ENCODE data around the gene EXOSC2.

EXOSC2 gene

GRCh38 chr9:130669965-130670364 lies 23.6 kb upstream of the EXOSC2 start:
- H3K79me1 ChIP-seq (replicated peaks; ENCODE audit: low read length, poor library complexity, severe bottlenecking), result no peaks in the 10 kb centered on the region
- H3K4ac ChIP-seq (ENCODE audit: low read depth in 1 of 2, low read length in 2 of 2), result no peak overlapping the region
- H3K14ac ChIP-seq (ENCODE audit: low read length in 2 of 2), result no peak overlapping the region
- no peak overlapping the region for H4K91ac ChIP-seq (ENCODE audit: low read length)
- no peak overlapping the region for H3K18ac ChIP-seq (ENCODE audit: low read depth in 1 of 2, low read length in 2 of 2)
- no peak overlapping the region for H4K8ac ChIP-seq (ENCODE audit: low read length)
- peaks cover 37 to 44% of the 10 kb centered on the region in 2 experiments for H3K27me3 ChIP-seq (ENCODE audit: control insufficient read depth in 1 of 2, insufficient read depth in 1 of 2, low read length in 2 of 2)
- no peak overlapping the region for H3K4me3 ChIP-seq (ENCODE audit: insufficient read depth in 1 of 2, low read depth in 1 of 2, low read length in 2 of 2)
- H2BK5ac ChIP-seq (ENCODE audit: low read depth, low read length, poor library complexity, severe bottlenecking), result no peak overlapping the region
- H3K9me3 ChIP-seq (ENCODE audit: control insufficient read depth, low read length), result no peaks in the 10 kb centered on the region
- no peaks in the 10 kb centered on the region for H3K36me3 ChIP-seq (ENCODE audit: control insufficient read depth in 1 of 2, insufficient read depth in 2 of 2, low read depth in 1 of 2, low read length in 2 of 2)
- H2BK15ac ChIP-seq (ENCODE audit: low read depth, poor library complexity, severe bottlenecking), result no peak overlapping the region
- H3K4me2 ChIP-seq (ENCODE audit: low read length, poor library complexity, severe bottlenecking), result no peak overlapping the region
- no peak overlapping the region for H3K27ac ChIP-seq (ENCODE audit: low read length, poor library complexity, severe bottlenecking)
- H2AFZ ChIP-seq (ENCODE audit: low read depth, low read length), result no peak overlapping the region
- H2AK5ac ChIP-seq (ENCODE audit: low read length, severe bottlenecking), result no peak overlapping the region
- H2BK120ac ChIP-seq (ENCODE audit: low read depth, low read length), result no peak overlapping the region
- no peak overlapping the region for H3K23ac ChIP-seq (ENCODE audit: low read length in 2 of 2)
- H3K4me1 ChIP-seq (ENCODE audit: control insufficient read depth, insufficient read depth, low read depth, low read length), result peaks cover 12% of the 10 kb centered on the region
- no peak overlapping the region for H3K9ac ChIP-seq (ENCODE audit: low read length)
- no peak for DNase-seq
- WGBS, result 83% methylated on average over 3 of the region's 4 CpGs
- no peak overlapping the region for H2BK12ac ChIP-seq (ENCODE audit: low read length in 2 of 2)

- H2BK120ac ChIP-seq (ENCODE audit: low read depth, low read length), result no peak overlapping the region
- no peak overlapping the region for H2BK5ac ChIP-seq (ENCODE audit: low read depth, low read length, poor library complexity, severe bottlenecking)
- H3K14ac ChIP-seq (ENCODE audit: low read length in 2 of 2), result no peak overlapping the region
- H2BK15ac ChIP-seq (ENCODE audit: low read depth, poor library complexity, severe bottlenecking), result no peak overlapping the region
- no peak overlapping the region for H2AK5ac ChIP-seq (ENCODE audit: low read length, severe bottlenecking)
- H2BK12ac ChIP-seq (ENCODE audit: low read length in 2 of 2), result no peak overlapping the region
- no peak overlapping the region for H2AFZ ChIP-seq (ENCODE audit: low read depth, low read length)
- H3K4me3 ChIP-seq (ENCODE audit: insufficient read depth in 1 of 2, low read depth in 1 of 2, low read length in 2 of 2), result no peak overlapping the region
- H4K8ac ChIP-seq (ENCODE audit: low read length), result no peak overlapping the region
- WGBS, result 93% methylated on average over 6 of the region's 6 CpGs
- no peaks in the 10 kb centered on the region for H3K36me3 ChIP-seq (ENCODE audit: control insufficient read depth in 1 of 2, insufficient read depth in 2 of 2, low read depth in 1 of 2, low read length in 2 of 2)
- H3K4ac ChIP-seq (ENCODE audit: low read depth in 1 of 2, low read length in 2 of 2), result no peak overlapping the region
- H3K9me3 ChIP-seq (ENCODE audit: control insufficient read depth, low read length), result no peaks in the 10 kb centered on the region
- no peak overlapping the region for H3K27ac ChIP-seq (ENCODE audit: low read length, poor library complexity, severe bottlenecking)
- peaks cover 11% of the 10 kb centered on the region for H3K4me1 ChIP-seq (ENCODE audit: control insufficient read depth, insufficient read depth, low read depth, low read length)
- no peak overlapping the region for H4K91ac ChIP-seq (ENCODE audit: low read length)
- peaks cover 36 to 37% of the 10 kb centered on the region in 2 experiments for H3K27me3 ChIP-seq (ENCODE audit: control insufficient read depth in 1 of 2, insufficient read depth in 1 of 2, low read length in 2 of 2)
- no peak overlapping the region for H3K4me2 ChIP-seq (ENCODE audit: low read length, poor library complexity, severe bottlenecking)
- DNase-seq, result no peak
- H3K9ac ChIP-seq (ENCODE audit: low read length), result no peak overlapping the region
- H3K23ac ChIP-seq (ENCODE audit: low read length in 2 of 2), result no peak overlapping the region
- no peaks in the 10 kb centered on the region for H3K79me1 ChIP-seq (replicated peaks; ENCODE audit: low read length, poor library complexity, severe bottlenecking)
- H3K18ac ChIP-seq (ENCODE audit: low read depth in 1 of 2, low read length in 2 of 2), result no peak overlapping the region
These were observed 22.9 kb upstream of the EXOSC2 start for GRCh38 chr9:130670644-130671043.

GRCh38 chr9:130672466-130672865 lies 21.1 kb upstream of the EXOSC2 start:
- Histone ChIP-seq H3K4me3 (ENCODE audit: insufficient read depth in 1 of 2, low read depth in 1 of 2, low read length in 2 of 2) (no peak overlapping the region), H2BK120ac (ENCODE audit: low read depth, low read length) (no peak overlapping the region), H3K27ac (ENCODE audit: low read length, poor library complexity, severe bottlenecking) (no peak overlapping the region), H3K4me1 (ENCODE audit: control insufficient read depth, insufficient read depth, low read depth, low read length) (no peaks in the 10 kb centered on the region), H2BK15ac (ENCODE audit: low read depth, poor library complexity, severe bottlenecking) (no peak overlapping the region), H3K36me3 (ENCODE audit: control insufficient read depth in 1 of 2, insufficient read depth in 2 of 2, low read depth in 1 of 2, low read length in 2 of 2) (no peaks in the 10 kb centered on the region), H3K18ac (ENCODE audit: low read depth in 1 of 2, low read length in 2 of 2) (no peak overlapping the region), H3K4ac (ENCODE audit: low read depth in 1 of 2, low read length in 2 of 2) (no peak overlapping the region), H4K8ac (ENCODE audit: low read length) (no peak overlapping the region), H3K4me2 (ENCODE audit: low read length, poor library complexity, severe bottlenecking) (no peak overlapping the region), H2AFZ (ENCODE audit: low read depth, low read length) (no peak overlapping the region), H2BK5ac (ENCODE audit: low read depth, low read length, poor library complexity, severe bottlenecking) (no peak overlapping the region), H2AK5ac (ENCODE audit: low read length, severe bottlenecking) (no peak overlapping the region), H3K9me3 (ENCODE audit: control insufficient read depth, low read length) (no peaks in the 10 kb centered on the region), H3K14ac (ENCODE audit: low read length in 2 of 2) (no peak overlapping the region), H3K23ac (ENCODE audit: low read length in 2 of 2) (no peak overlapping the region), H3K79me1 (replicated peaks; ENCODE audit: low read length, poor library complexity, severe bottlenecking) (no peaks in the 10 kb centered on the region), H4K91ac (ENCODE audit: low read length) (no peak overlapping the region), H3K27me3 (ENCODE audit: control insufficient read depth in 1 of 2, insufficient read depth in 1 of 2, low read length in 2 of 2) (peaks cover 22 to 26% of the 10 kb centered on the region in 2 experiments), H3K9ac (ENCODE audit: low read length) (no peak overlapping the region), H2BK12ac (ENCODE audit: low read length in 2 of 2) (no peak overlapping the region)
- 88% methylated on average over 8 of the region's 8 CpGs for WGBS
- DNase-seq, result no peak

GRCh38 chr9:130672933-130673615 lies 20.5 kb upstream of the EXOSC2 start:
- H2BK5ac ChIP-seq (ENCODE audit: low read depth, low read length, poor library complexity, severe bottlenecking), result no peak overlapping the region
- no peak overlapping the region for H3K4ac ChIP-seq (ENCODE audit: low read depth in 1 of 2, low read length in 2 of 2)
- no peak overlapping the region for H2BK15ac ChIP-seq (ENCODE audit: low read depth, poor library complexity, severe bottlenecking)
- no peaks in the 10 kb centered on the region for H3K36me3 ChIP-seq (ENCODE audit: control insufficient read depth in 1 of 2, insufficient read depth in 2 of 2, low read depth in 1 of 2, low read length in 2 of 2)
- no peak overlapping the region for H3K27ac ChIP-seq (ENCODE audit: low read length, poor library complexity, severe bottlenecking)
- H3K14ac ChIP-seq (ENCODE audit: low read length in 2 of 2), result no peak overlapping the region
- H3K18ac ChIP-seq (ENCODE audit: low read depth in 1 of 2, low read length in 2 of 2), result no peak overlapping the region
- no peak for DNase-seq
- no peak overlapping the region for H4K91ac ChIP-seq (ENCODE audit: low read length)
- H3K9me3 ChIP-seq (ENCODE audit: control insufficient read depth, low read length), result no peaks in the 10 kb centered on the region
- H2AK5ac ChIP-seq (ENCODE audit: low read length, severe bottlenecking), result no peak overlapping the region
- H3K23ac ChIP-seq (ENCODE audit: low read length in 2 of 2), result no peak overlapping the region
- no peak overlapping the region for H3K4me2 ChIP-seq (ENCODE audit: low read length, poor library complexity, severe bottlenecking)
- peaks cover 19 to 26% of the 10 kb centered on the region in 2 experiments for H3K27me3 ChIP-seq (ENCODE audit: control insufficient read depth in 1 of 2, insufficient read depth in 1 of 2, low read length in 2 of 2)
- H3K9ac ChIP-seq (ENCODE audit: low read length), result no peak overlapping the region
- no peak overlapping the region for H2BK120ac ChIP-seq (ENCODE audit: low read depth, low read length)
- no peak overlapping the region for H3K4me3 ChIP-seq (ENCODE audit: insufficient read depth in 1 of 2, low read depth in 1 of 2, low read length in 2 of 2)
- no peak overlapping the region for H4K8ac ChIP-seq (ENCODE audit: low read length)
- H2AFZ ChIP-seq (ENCODE audit: low read depth, low read length), result no peak overlapping the region
- no peaks in the 10 kb centered on the region for H3K4me1 ChIP-seq (ENCODE audit: control insufficient read depth, insufficient read depth, low read depth, low read length)
- no peaks in the 10 kb centered on the region for H3K79me1 ChIP-seq (replicated peaks; ENCODE audit: low read length, poor library complexity, severe bottlenecking)
- 76% methylated on average over 11 of the region's 12 CpGs for WGBS
- peak overlapping the region in 1 of 2 experiments; percentile 48 for H2BK12ac ChIP-seq (ENCODE audit: low read length in 2 of 2)

All from mesenchymal stem cell (in vitro differentiated cells and primary cell).